Gastrocnemius medialis (tissue), 4 donors: ENCODE measurements around the gene GABBR2.

ENCODE experiments used
- CTCF ChIP-seq, 5 experiments: fragments of 450-650 bp in 3 of 5; fragments of 200-600 bp in 2 of 5; sonication (generic) in 2 of 5; IDR thresholded peaks in 4 of 5; conservative IDR thresholded peaks in 1 of 5; 1 replicate in 4 of 5; 2 replicates in 1 of 5; pipeline ENCODE4 v1.5.1; 2016 to 2019; ENCODE audit warnings: antibody characterized with exemption in 5 of 5, mild to moderate bottlenecking in 3 of 5, moderate library complexity in 3 of 5
- POLR2A ChIP-seq, 2 donors: fragments of 450-650 bp; IDR thresholded peaks; one replicate each; pipeline ENCODE4 v1.6.1; 2017; ENCODE audit warnings: antibody characterized with exemption in 2 of 2, mild to moderate bottlenecking in 2 of 2, moderate library complexity in 2 of 2

- TF ChIP-seq CTCF (IDR thresholded peaks at IDR 0.05 in 4 of 5, conservative IDR thresholded peaks at IDR 0.05 in 1 of 5) (no peak), POLR2A (IDR thresholded peaks at IDR 0.05) (no peak)
Measured at GRCh38 chr9:98324801-98325200, 383.9 kb downstream of the GABBR2 start.
